Ramos (cell line): Measurements from ENCODE around the gene A2M.
"Not testable (repeated sequence)": the region's sequence is repeated elsewhere in the genome, so short reads cannot be mapped to it uniquely, and the experiment has no call there.

ENCODE experiments used
- in situ Hi-C: fragments of 300-500 bp; cut with MboI; formaldehyde crosslinking; loops from one replicate; pipeline ENCODE4 v1.14.3; 2022; ENCODE audit warnings: low sequenced_read_pairs; ENCODE audit not compliant: unreplicated experiment

A2M gene

DNA sequence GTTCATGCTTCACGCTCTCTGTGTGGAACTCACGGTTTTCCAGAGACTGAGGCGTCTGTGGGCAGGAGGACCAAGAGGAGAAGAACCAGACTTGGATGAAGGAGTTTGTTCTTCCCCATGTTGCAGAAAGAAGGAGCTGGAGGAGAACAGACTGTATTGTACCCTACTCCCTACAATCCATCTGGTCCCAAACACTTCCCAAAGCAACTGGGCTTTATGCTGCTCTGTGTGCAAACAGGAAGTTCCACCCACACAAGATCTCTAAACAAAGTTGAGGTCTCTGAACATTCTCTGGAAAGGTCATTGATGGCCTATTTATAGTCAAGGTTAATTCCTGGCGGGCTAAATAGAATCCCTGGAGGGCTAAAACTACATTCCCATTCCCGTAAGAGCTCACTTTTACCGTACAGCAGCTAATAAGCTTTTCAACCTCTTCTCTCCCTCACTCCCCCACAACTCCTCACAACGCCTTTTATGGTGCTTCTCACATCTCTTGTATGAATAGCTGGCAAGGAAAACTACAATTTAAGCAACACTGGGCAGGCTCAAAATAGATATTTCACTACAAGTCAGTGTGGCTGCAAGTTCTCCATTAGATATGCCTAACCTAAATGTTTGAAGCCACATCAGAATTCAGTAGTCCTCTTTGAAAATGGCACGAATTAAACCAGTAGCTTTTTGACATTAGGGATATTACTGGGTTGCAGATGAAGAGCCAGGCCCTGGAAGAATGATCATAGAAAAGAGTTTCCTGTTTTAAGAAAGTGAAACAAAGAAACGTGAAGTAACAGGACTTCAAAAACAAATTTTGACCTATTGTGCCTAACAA is at the start of gene A2M:
A2M (minus strand) TSS at position 189 of the 829 bp plus-strand sequence; CDS start at position 119, 70 bp downstream.
- in situ Hi-C loops = no loop called here

DNA sequence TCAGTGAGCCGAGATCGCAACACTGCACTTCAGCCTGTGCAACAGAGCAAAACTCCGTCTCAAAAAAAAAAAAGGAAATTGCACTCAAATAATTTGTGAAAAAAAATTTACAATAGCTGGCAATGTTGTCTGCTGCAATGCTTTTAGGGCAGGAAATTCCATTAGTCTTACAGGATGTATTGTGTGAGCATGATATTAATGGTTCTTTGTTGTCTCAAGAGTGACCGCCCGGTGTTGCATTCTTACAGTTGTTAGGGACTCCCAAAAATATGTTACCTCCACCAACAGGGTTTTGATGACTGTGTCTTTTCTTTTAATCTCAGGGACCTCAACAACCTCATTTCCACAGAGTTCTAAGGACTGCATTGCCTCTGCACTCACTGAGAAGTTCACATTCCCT is 47.7 kb upstream of the A2M start:
- in situ Hi-C loops = no loop called here

- in situ Hi-C loops = no loop called here
These were observed 40.4 kb upstream of the A2M start for GRCh38 chr12:9156119-9156518.

- in situ Hi-C loops = no loop called here
These were observed 33.7 kb upstream of the A2M start for GRCh38 chr12:9149372-9149771.

- in situ Hi-C loops = no loop called here
These were observed 33.2 kb upstream of the A2M start for GRCh38 chr12:9148926-9149325.

- in situ Hi-C loops = no loop called here
These were observed 31.7 kb upstream of the A2M start for GRCh38 chr12:9147461-9147860.

DNA sequence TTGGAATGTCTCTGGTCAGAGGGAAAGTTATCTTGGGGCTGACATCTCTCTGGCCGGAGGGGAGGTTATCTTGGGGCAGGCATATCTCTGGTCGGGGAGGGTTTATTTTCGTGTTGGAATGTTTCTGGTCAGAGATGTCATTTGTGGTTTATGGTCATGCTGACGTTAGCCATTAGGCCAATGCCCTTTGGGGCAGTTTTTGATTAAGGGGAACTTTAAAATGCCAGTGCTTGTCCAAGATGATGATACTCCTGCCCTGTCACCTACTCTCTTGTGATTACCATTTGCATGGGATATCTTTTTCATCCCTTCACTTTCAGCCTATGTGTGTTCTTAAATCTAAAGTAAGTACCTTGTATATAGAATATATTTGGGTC is 29.0 kb upstream of the A2M start:
- in situ Hi-C loops = no loop called here

- in situ Hi-C loops = no loop called here
These were observed 28.4 kb upstream of the A2M start for GRCh38 chr12:9143929-9144729.

DNA sequence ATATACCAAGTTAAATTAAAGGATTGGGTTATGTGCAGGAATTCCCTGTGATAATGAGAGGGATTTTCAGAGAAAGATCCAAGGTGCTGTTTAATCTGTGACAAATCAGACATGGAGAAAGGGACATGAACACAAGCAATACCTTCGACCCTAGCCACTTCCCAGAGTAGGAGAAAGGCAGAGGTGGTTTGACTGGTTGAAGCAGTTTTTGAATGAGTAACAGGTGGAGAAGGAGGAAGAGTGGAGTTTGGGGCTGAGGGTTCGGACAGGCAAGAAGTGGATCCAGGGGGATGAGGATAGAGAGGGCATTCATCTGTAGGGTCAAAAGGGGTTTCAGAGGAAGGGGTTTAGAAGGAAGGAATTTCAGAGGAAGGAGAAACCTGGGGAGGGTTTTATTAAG is 27.4 kb upstream of the A2M start:
- in situ Hi-C loops = no loop called here

GRCh38 chr12:9139588-9140290 is 24.0 kb upstream of the A2M start:
- in situ Hi-C loops = not testable (repeated sequence)

DNA sequence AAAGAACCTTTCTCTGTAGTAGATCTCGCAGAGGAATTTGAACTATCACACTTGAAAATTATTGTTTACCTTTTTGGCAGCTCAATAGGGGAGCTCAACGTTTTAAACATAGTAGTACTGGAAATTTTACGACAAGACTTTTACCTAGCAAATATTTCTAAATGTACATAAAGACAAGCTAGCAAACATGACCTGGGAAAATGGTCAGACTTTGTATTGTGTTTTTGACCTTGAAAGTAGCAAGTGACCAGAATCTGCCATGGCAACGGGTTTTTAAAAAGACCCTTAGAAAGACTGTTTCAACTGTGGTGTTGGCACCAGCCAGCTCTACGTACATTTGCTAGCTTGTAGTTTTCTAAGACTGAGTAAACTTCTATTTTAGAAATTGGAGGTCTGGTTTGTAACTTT is 20.2 kb upstream of the A2M start:
- in situ Hi-C loops = no loop called here

DNA sequence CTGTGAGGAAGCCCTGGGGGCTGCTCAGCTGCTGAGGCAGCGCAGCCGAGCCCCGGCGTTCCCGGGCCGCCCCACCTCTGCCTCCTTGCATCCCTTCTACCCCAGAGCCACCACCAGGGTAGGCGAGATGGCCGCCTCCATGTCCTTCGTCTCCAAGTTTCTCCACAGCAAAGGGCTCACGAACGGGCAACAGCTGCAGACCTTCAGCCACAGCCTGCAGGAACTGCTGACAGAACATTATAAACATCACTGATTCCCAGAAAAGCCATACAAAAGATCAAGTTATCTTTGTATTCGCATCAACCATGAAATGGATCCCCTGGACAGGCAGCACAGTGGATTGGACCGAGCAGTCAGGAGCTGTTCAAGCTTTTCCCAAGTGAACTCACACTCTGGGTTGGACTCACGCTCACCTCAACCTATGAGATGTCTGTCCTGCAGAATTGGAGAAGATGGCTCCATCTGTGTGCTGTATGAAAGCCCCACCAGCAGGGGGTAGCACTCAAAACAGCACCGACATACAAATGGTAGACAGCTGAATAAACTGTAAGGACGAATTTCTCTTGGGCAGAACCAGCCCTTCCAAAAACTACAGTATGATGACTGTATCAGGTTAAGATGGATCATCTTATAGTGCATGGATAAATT is 19.4 kb upstream of the A2M start:
- in situ Hi-C loops = no loop called here

- in situ Hi-C loops = no loop called here
These were observed 17.6 kb upstream of the A2M start for GRCh38 chr12:9133216-9133916.

GRCh38 chr12:9132008-9132535 is 16.4 kb upstream of the A2M start:
- in situ Hi-C loops = no loop called here

- in situ Hi-C loops = no loop called here
These were observed 14.5 kb upstream of the A2M start for GRCh38 chr12:9130244-9130643.

- in situ Hi-C loops = no loop called here
These were observed 12.4 kb upstream of the A2M start for GRCh38 chr12:9127936-9128663.

GRCh38 chr12:9127484-9127883 is 11.8 kb upstream of the A2M start:
- in situ Hi-C loops = no loop called here

- in situ Hi-C loops = no loop called here
These were observed 8.8 kb upstream of the A2M start for GRCh38 chr12:9124383-9125031.
